Esophagus squamous epithelium (tissue), 5 donors: Measurements from ENCODE around the gene CNTN4. TPM values are rescaled to one million over a fixed set of nuclear protein-coding genes. Genes with fewer than 3 reads are reported as not detected.

ENCODE experiments used
- DNase-seq: peaks from one replicate; lab custom pipeline; 2025; lab: John Stamatoyannopoulos, UW
- H3K27ac ChIP-seq, 4 donors: fragments of 200-600 bp; sonication (generic); one replicate each; pipeline ENCODE4 v1.5.1; 2016 to 2019; ENCODE audit warnings: mild to moderate bottlenecking in 1 of 4
- H3K27me3 ChIP-seq, 4 donors: fragments of 200-600 bp; sonication (generic); 1 replicate in 3 of 4; 2 replicates in 1 of 4; pipeline versions ENCODE4 v1.5.1 to v1.6.0; 2017 to 2021; ENCODE audit warnings: antibody characterized with exemption in 1 of 4
- H3K36me3 ChIP-seq, 3 donors: fragments of 200-600 bp; sonication (generic); one replicate each; pipeline ENCODE4 v1.5.1; 2016 to 2019
- H3K4me1 ChIP-seq, 3 donors: fragments of 200-600 bp; sonication (generic); one replicate each; pipeline ENCODE4 v1.5.1; 2017 to 2019
- H3K4me3 ChIP-seq, 4 donors: fragments of 200-600 bp; sonication (generic); 1 replicate in 3 of 4; 2 replicates in 1 of 4; pipeline ENCODE4 v1.5.1; 2016 to 2019; ENCODE audit warnings: mild to moderate bottlenecking in 2 of 4, moderate library complexity in 1 of 4
- H3K9me3 ChIP-seq, 3 donors: fragments of 200-600 bp; sonication (generic); one replicate each; pipeline ENCODE4 v1.5.1; 2016 to 2019
- POLR2A ChIP-seq, 4 donors: fragments of 450-650 bp; IDR thresholded peaks; one replicate each; pipeline ENCODE4 v1.6.1; 2017; ENCODE audit warnings: antibody characterized with exemption in 4 of 4, mild to moderate bottlenecking in 4 of 4, moderate library complexity in 3 of 4
- whole genome bisulfite sequencing, 2 donors: methylation state at CpG; one replicate each; pipeline ENCODE4 v1.1.5; 2018; 5-methylcytosine and 5-hydroxymethylcytosine counted together
- intact Hi-C: fragments of 100-400 bp; cut with DNase I; formaldehyde crosslinking; loops from one replicate; pipeline ENCODE4 v1.15.0; 2022
- total RNA-seq, 4 donors: library from RNA; depleted of rRNA; stranded (reverse); fragments of >200 nt; gene quantifications; one replicate each; pipeline ENCODE4 v1.1.0, GENCODE V29; 2016
- TF ChIP-seq, protein P1 (sequence below), 6 experiments: fragments of 450-650 bp in 4 of 6; fragments of 200-600 bp in 2 of 6; sonication (generic) in 2 of 6; IDR thresholded peaks; one replicate each; pipeline ENCODE4 v1.5.1; 2016 to 2019; ENCODE audit warnings: antibody characterized with exemption in 6 of 6, mild to moderate bottlenecking in 4 of 6, moderate library complexity in 4 of 6
- donor health status: DM: yes; HTN: yes; CAD: no.

Gene CNTN4
- total RNA-seq, 4 donors from 2014 or later, result 0.31 to 8.5 (median 3.5) TPM

DNA sequence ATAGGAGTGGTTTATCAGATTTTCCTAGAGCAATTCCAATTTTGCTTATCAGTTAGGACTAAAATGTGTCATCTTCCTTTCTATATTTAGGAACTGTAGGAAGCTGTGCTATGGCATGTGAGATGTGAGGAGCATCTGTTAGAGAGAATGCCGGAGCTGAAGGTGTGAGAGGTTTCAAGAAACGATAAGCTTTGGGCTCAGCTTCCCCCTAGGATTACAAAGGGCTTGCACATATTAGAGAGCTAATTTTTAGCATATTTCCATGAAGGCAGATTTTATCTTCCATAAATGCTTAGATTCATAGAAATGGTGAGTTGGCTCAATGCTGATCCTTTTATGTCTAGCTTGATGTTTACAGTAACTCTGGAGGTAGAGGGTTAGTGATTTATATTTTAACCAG, 120.2 kb downstream of the CNTN4 start:
- Histone ChIP-seq H3K4me3 (no peak overlapping the region), H3K36me3 (no peaks in the 10 kb centered on the region), H3K4me1 (no peaks in the 10 kb centered on the region), H3K9me3 (no peaks in the 10 kb centered on the region), H3K27me3 (no peaks in the 10 kb centered on the region), H3K27ac (no peak overlapping the region)
- no peak for DNase-seq
- 67 to 88% methylated on average over 2 of the region's 2 CpGs for WGBS, 2 donors
- intact Hi-C loops, result no loop called here
- TF ChIP-seq, protein P1, sequence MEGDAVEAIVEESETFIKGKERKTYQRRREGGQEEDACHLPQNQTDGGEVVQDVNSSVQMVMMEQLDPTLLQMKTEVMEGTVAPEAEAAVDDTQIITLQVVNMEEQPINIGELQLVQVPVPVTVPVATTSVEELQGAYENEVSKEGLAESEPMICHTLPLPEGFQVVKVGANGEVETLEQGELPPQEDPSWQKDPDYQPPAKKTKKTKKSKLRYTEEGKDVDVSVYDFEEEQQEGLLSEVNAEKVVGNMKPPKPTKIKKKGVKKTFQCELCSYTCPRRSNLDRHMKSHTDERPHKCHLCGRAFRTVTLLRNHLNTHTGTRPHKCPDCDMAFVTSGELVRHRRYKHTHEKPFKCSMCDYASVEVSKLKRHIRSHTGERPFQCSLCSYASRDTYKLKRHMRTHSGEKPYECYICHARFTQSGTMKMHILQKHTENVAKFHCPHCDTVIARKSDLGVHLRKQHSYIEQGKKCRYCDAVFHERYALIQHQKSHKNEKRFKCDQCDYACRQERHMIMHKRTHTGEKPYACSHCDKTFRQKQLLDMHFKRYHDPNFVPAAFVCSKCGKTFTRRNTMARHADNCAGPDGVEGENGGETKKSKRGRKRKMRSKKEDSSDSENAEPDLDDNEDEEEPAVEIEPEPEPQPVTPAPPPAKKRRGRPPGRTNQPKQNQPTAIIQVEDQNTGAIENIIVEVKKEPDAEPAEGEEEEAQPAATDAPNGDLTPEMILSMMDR (IDR thresholded peaks at IDR 0.05), result no peak
- no peak for TF ChIP-seq POLR2A (IDR thresholded peaks at IDR 0.05)

DNA sequence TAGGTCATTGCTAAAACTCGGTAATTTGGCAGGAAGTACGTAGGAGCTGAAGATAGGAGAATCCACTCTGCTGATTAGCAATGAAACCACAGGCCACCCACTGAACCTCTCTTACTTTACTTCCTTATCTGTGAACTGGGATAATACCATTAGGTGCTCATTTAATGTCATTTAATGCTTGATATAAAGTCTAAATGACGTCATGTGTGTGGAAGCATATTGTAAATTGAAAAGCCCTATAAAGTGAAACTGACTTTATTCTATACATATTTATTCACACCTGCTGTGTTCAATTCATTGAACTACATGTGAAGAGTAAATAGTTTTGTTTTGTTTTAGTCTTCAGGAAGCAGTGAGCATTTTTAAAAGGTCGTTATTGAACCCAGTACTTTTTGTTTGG, 137.5 kb downstream of the CNTN4 start:
- WGBS, 2 donors, result 62 to 65% methylated on average over 4 of the region's 4 CpGs
- Histone ChIP-seq H3K36me3 (no peaks in the 10 kb centered on the region), H3K4me3 (no peak overlapping the region), H3K27me3 (no peaks in the 10 kb centered on the region), H3K4me1 (no peaks in the 10 kb centered on the region), H3K27ac (no peak overlapping the region), H3K9me3 (no peaks in the 10 kb centered on the region)
- TF ChIP-seq POLR2A (IDR thresholded peaks at IDR 0.05), result no peak
- TF ChIP-seq, protein P1 (IDR thresholded peaks at IDR 0.05), result no peak
- no peak for DNase-seq
- intact Hi-C loops, result no loop called here

DNA sequence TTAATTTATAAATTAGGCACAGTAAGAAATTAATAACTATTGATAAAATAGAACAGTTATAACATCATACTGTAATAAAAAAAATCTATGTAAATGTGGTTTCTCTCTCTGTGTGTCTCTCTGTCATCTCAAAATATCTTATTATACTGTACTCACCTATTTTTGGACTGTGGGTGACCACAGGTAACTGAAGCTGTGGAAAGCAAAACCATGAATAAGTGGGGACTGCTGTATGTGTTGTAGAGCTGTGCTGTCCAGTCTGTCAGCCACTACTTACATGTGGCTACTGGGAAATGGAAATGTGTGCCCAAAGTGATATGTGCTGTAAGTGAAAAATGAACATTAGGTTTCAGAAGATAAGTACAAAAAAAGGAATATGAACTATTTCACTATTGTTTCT, 145.5 kb downstream of the CNTN4 start:
- intact Hi-C loops, result no loop called here
- TF ChIP-seq, protein P1 (IDR thresholded peaks at IDR 0.05), result no peak
- no peak for TF ChIP-seq POLR2A (IDR thresholded peaks at IDR 0.05)

DNA sequence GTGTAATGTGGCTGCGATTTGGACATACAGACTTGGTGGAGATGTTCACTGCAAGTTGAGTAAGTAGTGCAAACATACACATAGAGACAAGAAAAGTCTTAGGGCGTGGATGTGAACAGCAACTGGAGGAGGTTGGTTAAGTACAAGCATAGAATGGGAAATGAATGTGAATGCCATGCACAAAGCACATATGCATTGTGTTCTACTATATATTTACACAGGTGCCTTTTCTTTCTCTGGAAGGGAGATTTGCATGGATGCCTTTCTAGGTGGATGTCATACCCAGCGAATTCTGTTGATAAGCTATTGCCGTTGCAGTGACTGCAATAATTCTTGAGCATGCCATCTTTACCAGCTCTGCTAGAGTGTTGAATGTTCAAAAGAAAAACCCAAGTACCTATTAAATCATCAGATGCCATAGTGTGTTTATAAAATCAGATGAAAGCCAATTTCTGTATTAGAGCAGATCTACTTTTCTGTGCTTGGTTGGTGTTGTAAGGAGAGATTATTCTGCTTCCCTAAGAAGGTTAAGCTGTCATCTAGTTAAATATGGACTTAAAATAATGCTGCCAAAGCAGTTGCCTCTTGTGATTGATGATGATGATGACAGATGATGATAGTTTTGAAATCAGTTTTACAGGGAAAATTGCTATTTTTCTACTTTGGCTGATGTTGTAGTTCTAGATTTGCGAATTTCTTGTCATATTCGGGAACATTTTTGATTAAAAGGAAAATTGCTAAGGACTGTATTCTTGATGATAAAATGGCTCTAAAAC, 148.4 kb downstream of the CNTN4 start:
- Histone ChIP-seq H3K4me1 (no peaks in the 10 kb centered on the region), H3K9me3 (no peaks in the 10 kb centered on the region), H3K27me3 (no peaks in the 10 kb centered on the region), H3K27ac (no peak overlapping the region), H3K4me3 (no peak overlapping the region), H3K36me3 (no peaks in the 10 kb centered on the region)
- DNase-seq, result no peak
- TF ChIP-seq POLR2A (IDR thresholded peaks at IDR 0.05), result no peak
- TF ChIP-seq, protein P1 (IDR thresholded peaks at IDR 0.05), result no peak
- intact Hi-C loops, result no loop called here
- 34 to 64% methylated on average over 6 of the region's 6 CpGs for WGBS, 2 donors

More for the DNA sequence above, 145.5 kb downstream of the CNTN4 start:
- no peak for DNase-seq
- no peaks in the 10 kb centered on the region for H3K9me3 ChIP-seq
- no peak overlapping the region for H3K4me3 ChIP-seq
- no peaks in the 10 kb centered on the region for H3K36me3 ChIP-seq
- H3K27ac ChIP-seq, result no peak overlapping the region
- H3K4me1 ChIP-seq, result no peaks in the 10 kb centered on the region
- H3K27me3 ChIP-seq, result no peaks in the 10 kb centered on the region

DNA sequence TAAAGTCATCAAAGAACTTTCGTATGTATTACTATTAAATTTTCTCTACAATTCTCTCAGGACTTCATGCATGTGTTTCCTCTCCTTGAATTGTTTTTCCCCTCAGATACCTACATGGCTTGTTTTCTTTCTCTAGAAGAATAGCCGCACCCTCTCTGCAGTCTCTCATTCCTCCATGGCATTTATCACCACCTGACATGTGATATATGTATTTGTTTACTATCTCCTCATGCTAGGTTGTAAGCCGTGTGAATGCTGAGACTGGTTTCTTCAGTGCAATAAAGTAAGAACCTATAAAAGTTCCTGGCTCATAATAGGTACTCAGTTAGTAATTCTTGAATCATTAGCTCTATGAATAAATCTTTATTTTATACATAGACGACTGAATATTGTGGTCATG, 149.2 kb downstream of the CNTN4 start:
- H3K4me1 ChIP-seq, result no peaks in the 10 kb centered on the region
- TF ChIP-seq, protein P1 (IDR thresholded peaks at IDR 0.05), result no peak
- TF ChIP-seq POLR2A (IDR thresholded peaks at IDR 0.05), result no peak
- WGBS, 2 donors, result 57 to 66% methylated on average over 4 of the region's 4 CpGs
- no peaks in the 10 kb centered on the region for H3K36me3 ChIP-seq
- H3K27ac ChIP-seq, result no peak overlapping the region
- H3K9me3 ChIP-seq, result no peaks in the 10 kb centered on the region
- intact Hi-C loops, result no loop called here
- H3K27me3 ChIP-seq, result no peaks in the 10 kb centered on the region
- DNase-seq, result no peak
- H3K4me3 ChIP-seq, result no peak overlapping the region
